GM06990 (cell line): ENCODE data around the gene CACNA2D2.

ENCODE experiments used
- DNase-seq: peaks from one replicate; pipeline ENCODE4 v3.0.0-alpha.2; 2011; ENCODE audit not compliant: insufficient read length; ENCODE audit errors: extremely low read depth
- H3K27me3 ChIP-seq: replicated peaks from 2 replicates; pipeline ENCODE4 v1.6.0; 2011; ENCODE audit warnings: low read length; ENCODE audit not compliant: control insufficient read depth, insufficient read depth
- H3K36me3 ChIP-seq: 2 replicates; pipeline ENCODE4 v1.5.1; 2011; ENCODE audit warnings: low read length; ENCODE audit not compliant: control insufficient read depth, insufficient read depth
- H3K4me3 ChIP-seq: replicated peaks from 2 replicates; pipeline ENCODE4 v1.5.1; 2011; ENCODE audit warnings: low read depth, mild to moderate bottlenecking, control low read depth, low read length
- CTCF ChIP-seq: IDR thresholded peaks from 2 replicates; pipeline ENCODE4 v1.5.1; 2011; ENCODE audit warnings: low read length, control low read depth, mild to moderate bottlenecking, inconsistent platforms; ENCODE audit not compliant: insufficient read depth, poor library complexity, severe bottlenecking

The CACNA2D2 gene

GRCh38 chr3:50319894-50320625 is 183.4 kb downstream of the CACNA2D2 start:
- peaks cover 7% of the 10 kb centered on the region for H3K36me3 ChIP-seq
- TF ChIP-seq CTCF = no peak

GRCh38 chr3:50319181-50319893 is 184.1 kb downstream of the CACNA2D2 start:
- H3K4me3 ChIP-seq = no peak overlapping the region
- no peak for DNase-seq
- H3K36me3 ChIP-seq = peaks cover 7% of the 10 kb centered on the region
- no peak for TF ChIP-seq CTCF
- H3K27me3 ChIP-seq = no peaks in the 10 kb centered on the region

More at GRCh38 chr3:50319894-50320625, 183.4 kb downstream of the CACNA2D2 start:
- Histone ChIP-seq H3K4me3 (peak overlapping the region; percentile 70), H3K27me3 (no peaks in the 10 kb centered on the region)
- DNase-seq = no peak

- TF ChIP-seq CTCF = no peak
- no peak for DNase-seq
- Histone ChIP-seq H3K4me3 (no peak overlapping the region), H3K36me3 (peaks cover 5% of the 10 kb centered on the region), H3K27me3 (no peaks in the 10 kb centered on the region)
Observed at GRCh38 chr3:50318615-50319014, 184.8 kb downstream of the CACNA2D2 start.

- peaks cover 5% of the 10 kb centered on the region for H3K36me3 ChIP-seq
- no peaks in the 10 kb centered on the region for H3K27me3 ChIP-seq
- DNase-seq = no peak
- TF ChIP-seq CTCF = no peak
- no peak overlapping the region for H3K4me3 ChIP-seq
Observed at GRCh38 chr3:50318163-50318562, 185.3 kb downstream of the CACNA2D2 start.

- DNase-seq = no peak
Observed at GRCh38 chr3:50317300-50317699, 186.1 kb downstream of the CACNA2D2 start.

More at GRCh38 chr3:50317300-50317699, 186.1 kb downstream of the CACNA2D2 start:
- TF ChIP-seq CTCF = no peak
- Histone ChIP-seq H3K36me3 (peaks cover 5% of the 10 kb centered on the region), H3K27me3 (no peaks in the 10 kb centered on the region), H3K4me3 (no peak overlapping the region)
